Stimulated activated CD8-positive, alpha-beta memory T cell treated with anti-CD3 and anti-CD28 coated beads, Interleukin-15, amount 100 ng/mL, for 4 hours (primary cell): Measurements from ENCODE around the gene SCGB1A1.

Source experiments
- DNase-seq, 2 donors: peaks; one replicate each; pipeline ENCODE4 v3.0.0-alpha.2; 2020; ENCODE audit warnings: low read depth in 2 of 2

Gene SCGB1A1

GRCh38 chr11:62398011-62398994 is 20.5 kb upstream of the SCGB1A1 start:
- DNase-seq = no peak

- no peak for DNase-seq
Measured at GRCh38 chr11:62399172-62399877, 19.5 kb upstream of the SCGB1A1 start.

GRCh38 chr11:62399878-62400266 is 19.0 kb upstream of the SCGB1A1 start:
- DNase-seq = no peak

GRCh38 chr11:62400281-62400680 is 18.6 kb upstream of the SCGB1A1 start:
- DNase-seq = no peak

GRCh38 chr11:62400760-62401159 is 18.1 kb upstream of the SCGB1A1 start:
- DNase-seq = no peak

- DNase-seq = no peak
Measured at GRCh38 chr11:62401356-62401755, 17.5 kb upstream of the SCGB1A1 start.

GRCh38 chr11:62401811-62402210 is 17.0 kb upstream of the SCGB1A1 start:
- no peak for DNase-seq

- peak; percentile 15 to 30 for DNase-seq
Measured at GRCh38 chr11:62402226-62402959, 16.4 kb upstream of the SCGB1A1 start.

- no peak for DNase-seq
Measured at GRCh38 chr11:62402960-62403730, 15.7 kb upstream of the SCGB1A1 start.

GRCh38 chr11:62404435-62404834 is 14.4 kb upstream of the SCGB1A1 start:
- DNase-seq = no peak

GRCh38 chr11:62404901-62405300 is 13.9 kb upstream of the SCGB1A1 start:
- DNase-seq = no peak

- no peak for DNase-seq
Measured at GRCh38 chr11:62406034-62406433, 12.8 kb upstream of the SCGB1A1 start.

- DNase-seq = no peak
Measured at GRCh38 chr11:62409831-62410230, 9.0 kb upstream of the SCGB1A1 start.

- DNase-seq = no peak
Measured at GRCh38 chr11:62410972-62411371, 7.9 kb upstream of the SCGB1A1 start.

GRCh38 chr11:62411524-62411923 is 7.3 kb upstream of the SCGB1A1 start:
- DNase-seq = no peak

- no peak for DNase-seq
Measured at GRCh38 chr11:62413060-62413696, 5.7 kb upstream of the SCGB1A1 start.

- DNase-seq = no peak
Measured at GRCh38 chr11:62416596-62416995, 2.2 kb upstream of the SCGB1A1 start.

GRCh38 chr11:62418136-62418535 is 697 bp upstream of the SCGB1A1 start:
- DNase-seq = no peak

- DNase-seq = no peak
Measured at GRCh38 chr11:62419314-62419929, 589 bp downstream of the SCGB1A1 start.

GRCh38 chr11:62419943-62420342 is 1.1 kb downstream of the SCGB1A1 start:
- DNase-seq = no peak
